K562 (cell line): Measurements from ENCODE around the gene SCAPER.

Experiments used
- ADNP ChIP-seq: fragments of 200-800 bp; sonication (Bioruptor generic); IDR thresholded peaks from 2 replicates; pipeline ENCODE4 v1.6.1; 2016; ENCODE audit warnings: missing genetic modification characterization, missing compliant biosample characterization
- EHMT2 ChIP-seq: fragments of 450-650 bp; IDR thresholded peaks from 2 replicates; pipeline ENCODE4 v1.6.1; 2018; ENCODE audit warnings: antibody characterized with exemption
- GABPA ChIP-seq: fragments of 200-800 bp; sonication (Bioruptor generic); conservative IDR thresholded peaks from 2 replicates; pipeline ENCODE4 v1.6.1; 2016; ENCODE audit warnings: low read depth, missing genetic modification characterization, missing compliant biosample characterization
- NFIC ChIP-seq: fragments of 450-650 bp; IDR thresholded peaks from 2 replicates; pipeline ENCODE4 v1.6.1; 2017; ENCODE audit warnings: mild to moderate bottlenecking, inconsistent platforms
- POLR2A ChIP-seq: fragments of 450-650 bp; conservative IDR thresholded peaks from 2 replicates; pipeline ENCODE4 v1.6.1; 2016
- YY1 ChIP-seq, 3 experiments: IDR thresholded peaks; 2 replicates each; pipeline ENCODE4 v1.6.1; 2011; ENCODE audit warnings: low read length in 2 of 3, mild to moderate bottlenecking in 2 of 3, moderate library complexity in 2 of 3, borderline replicate concordance in 1 of 3, control low read depth in 1 of 3, low read depth in 1 of 3; ENCODE audit not compliant: insufficient read depth in 3 of 3, insufficient replicate concordance in 2 of 3, control insufficient read depth in 1 of 3, insufficient read length in 1 of 3; ENCODE audit errors: extremely low read depth in 1 of 3
- ZNF280B ChIP-seq: fragments of 250-450 bp; sonication (Bioruptor Pico); IDR thresholded peaks from 2 replicates; pipeline ENCODE4 v1.5.1; 2021; ENCODE audit warnings: mild to moderate bottlenecking
- TF ChIP-seq, protein P1 (sequence below): fragments of 250-450 bp; sonication (Bioruptor Pico); IDR thresholded peaks from 2 replicates; pipeline ENCODE4 v1.5.0; 2020; ENCODE audit warnings: mild to moderate bottlenecking
- TF ChIP-seq, protein P2 (sequence below), 3 experiments: IDR thresholded peaks in 2 of 3; conservative IDR thresholded peaks in 1 of 3; 2 replicates each; pipeline ENCODE4 v1.5.1; 2011 to 2012; ENCODE audit warnings: low read length in 3 of 3, mild to moderate bottlenecking in 3 of 3, control low read depth in 2 of 3, improper control_type of control experiment in 1 of 3, inconsistent platforms in 1 of 3, low read depth in 1 of 3, mixed read lengths in 1 of 3, moderate library complexity in 1 of 3; ENCODE audit not compliant: insufficient read depth in 2 of 3

DNA sequence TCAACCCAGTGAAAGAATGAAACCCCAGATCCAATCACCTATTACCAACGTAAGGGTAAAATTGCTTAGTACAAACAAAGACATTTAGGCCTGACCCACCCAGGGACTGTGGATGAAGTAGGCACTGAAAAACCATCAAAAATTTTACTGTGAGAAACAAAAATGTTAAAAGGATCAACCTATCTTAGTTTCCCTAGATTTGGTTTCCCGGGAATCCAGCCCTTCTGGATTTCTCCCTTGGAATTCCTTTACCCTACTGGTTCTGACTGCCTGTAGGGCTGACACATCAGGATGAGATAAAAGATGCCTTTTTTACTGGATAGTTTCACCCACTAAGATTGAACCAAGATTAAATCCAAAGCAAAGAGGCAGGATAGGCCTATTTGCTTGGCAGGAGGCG lies 102.7 kb downstream of the SCAPER start:
- TF ChIP-seq, protein P1, sequence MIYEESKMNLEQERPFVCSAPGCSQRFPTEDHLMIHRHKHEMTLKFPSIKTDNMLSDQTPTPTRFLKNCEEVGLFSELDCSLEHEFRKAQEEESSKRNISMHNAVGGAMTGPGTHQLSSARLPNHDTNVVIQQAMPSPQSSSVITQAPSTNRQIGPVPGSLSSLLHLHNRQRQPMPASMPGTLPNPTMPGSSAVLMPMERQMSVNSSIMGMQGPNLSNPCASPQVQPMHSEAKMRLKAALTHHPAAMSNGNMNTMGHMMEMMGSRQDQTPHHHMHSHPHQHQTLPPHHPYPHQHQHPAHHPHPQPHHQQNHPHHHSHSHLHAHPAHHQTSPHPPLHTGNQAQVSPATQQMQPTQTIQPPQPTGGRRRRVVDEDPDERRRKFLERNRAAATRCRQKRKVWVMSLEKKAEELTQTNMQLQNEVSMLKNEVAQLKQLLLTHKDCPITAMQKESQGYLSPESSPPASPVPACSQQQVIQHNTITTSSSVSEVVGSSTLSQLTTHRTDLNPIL (CRISPR knock-in tag) = no peak
- TF ChIP-seq GABPA (tag) (no peak), ZNF280B (CRISPR knock-in tag) (no peak), NFIC (no peak), EHMT2 (no peak), POLR2A (no peak), YY1 (IDR thresholded peaks at IDR 0.05; ENCODE audit: borderline replicate concordance in 1 of 3, control insufficient read depth in 1 of 3, extremely low read depth in 1 of 3, insufficient read depth in 3 of 3, insufficient read length in 1 of 3, insufficient replicate concordance in 2 of 3, low read depth in 1 of 3, low read length in 2 of 3) (no peak), ADNP (tag) (no peak)
- TF ChIP-seq, protein P2, sequence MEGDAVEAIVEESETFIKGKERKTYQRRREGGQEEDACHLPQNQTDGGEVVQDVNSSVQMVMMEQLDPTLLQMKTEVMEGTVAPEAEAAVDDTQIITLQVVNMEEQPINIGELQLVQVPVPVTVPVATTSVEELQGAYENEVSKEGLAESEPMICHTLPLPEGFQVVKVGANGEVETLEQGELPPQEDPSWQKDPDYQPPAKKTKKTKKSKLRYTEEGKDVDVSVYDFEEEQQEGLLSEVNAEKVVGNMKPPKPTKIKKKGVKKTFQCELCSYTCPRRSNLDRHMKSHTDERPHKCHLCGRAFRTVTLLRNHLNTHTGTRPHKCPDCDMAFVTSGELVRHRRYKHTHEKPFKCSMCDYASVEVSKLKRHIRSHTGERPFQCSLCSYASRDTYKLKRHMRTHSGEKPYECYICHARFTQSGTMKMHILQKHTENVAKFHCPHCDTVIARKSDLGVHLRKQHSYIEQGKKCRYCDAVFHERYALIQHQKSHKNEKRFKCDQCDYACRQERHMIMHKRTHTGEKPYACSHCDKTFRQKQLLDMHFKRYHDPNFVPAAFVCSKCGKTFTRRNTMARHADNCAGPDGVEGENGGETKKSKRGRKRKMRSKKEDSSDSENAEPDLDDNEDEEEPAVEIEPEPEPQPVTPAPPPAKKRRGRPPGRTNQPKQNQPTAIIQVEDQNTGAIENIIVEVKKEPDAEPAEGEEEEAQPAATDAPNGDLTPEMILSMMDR (IDR thresholded peaks at IDR 0.05 in 2 of 3, conservative IDR thresholded peaks at IDR 0.05 in 1 of 3; ENCODE audit: insufficient read depth in 2 of 3, low read depth in 1 of 3, low read length in 3 of 3) = no peak
